ENCODE measurements around the gene ZNF662.

DNA sequence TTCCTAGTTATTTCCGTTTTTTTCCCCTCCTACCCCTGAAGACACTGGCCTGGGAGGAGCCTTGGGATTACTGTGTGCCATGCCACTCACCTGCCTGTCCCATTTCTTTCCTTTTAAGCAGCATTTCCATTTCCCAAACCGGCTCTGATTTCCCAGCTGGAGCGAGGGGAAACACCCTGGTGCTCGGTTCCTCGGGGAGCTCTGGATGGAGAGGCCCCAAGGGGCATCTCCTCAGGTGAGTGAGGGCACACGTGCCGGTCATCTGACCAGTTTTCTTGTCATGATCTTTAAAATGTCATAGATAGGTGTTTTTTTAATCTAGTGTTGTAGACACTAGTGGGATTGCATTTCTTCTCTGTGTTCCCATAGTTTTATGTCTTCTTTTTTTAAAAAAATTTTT, 2.7 kb downstream of the ZNF662 start:
- TF ChIP-seq, protein P1, sequence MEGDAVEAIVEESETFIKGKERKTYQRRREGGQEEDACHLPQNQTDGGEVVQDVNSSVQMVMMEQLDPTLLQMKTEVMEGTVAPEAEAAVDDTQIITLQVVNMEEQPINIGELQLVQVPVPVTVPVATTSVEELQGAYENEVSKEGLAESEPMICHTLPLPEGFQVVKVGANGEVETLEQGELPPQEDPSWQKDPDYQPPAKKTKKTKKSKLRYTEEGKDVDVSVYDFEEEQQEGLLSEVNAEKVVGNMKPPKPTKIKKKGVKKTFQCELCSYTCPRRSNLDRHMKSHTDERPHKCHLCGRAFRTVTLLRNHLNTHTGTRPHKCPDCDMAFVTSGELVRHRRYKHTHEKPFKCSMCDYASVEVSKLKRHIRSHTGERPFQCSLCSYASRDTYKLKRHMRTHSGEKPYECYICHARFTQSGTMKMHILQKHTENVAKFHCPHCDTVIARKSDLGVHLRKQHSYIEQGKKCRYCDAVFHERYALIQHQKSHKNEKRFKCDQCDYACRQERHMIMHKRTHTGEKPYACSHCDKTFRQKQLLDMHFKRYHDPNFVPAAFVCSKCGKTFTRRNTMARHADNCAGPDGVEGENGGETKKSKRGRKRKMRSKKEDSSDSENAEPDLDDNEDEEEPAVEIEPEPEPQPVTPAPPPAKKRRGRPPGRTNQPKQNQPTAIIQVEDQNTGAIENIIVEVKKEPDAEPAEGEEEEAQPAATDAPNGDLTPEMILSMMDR (IDR thresholded peaks at IDR 0.05): no peak
- no peak for TF ChIP-seq POLR2A (IDR thresholded peaks at IDR 0.05)

Measured in testis (tissue), 2 donors.